Mesendoderm (in vitro differentiated cells): ENCODE data around the gene FGGY.
A peak's percentile ranks its signal among the peaks of the same experiment; 100 is the strongest.

Experiments used
- DNase-seq: peaks from one replicate; pipeline ENCODE4 v3.0.0; 2013
- H2AK5ac ChIP-seq: 2 replicates; pipeline ENCODE4 v1.6.1; 2013; ENCODE audit warnings: low read length, inconsistent platforms
- H2BK120ac ChIP-seq: 2 replicates; pipeline ENCODE4 v1.6.1; 2013; ENCODE audit warnings: low read depth, mild to moderate bottlenecking, low read length, moderate library complexity, mixed read lengths
- H2BK15ac ChIP-seq: replicated peaks from 2 replicates; pipeline ENCODE4 v1.6.1; 2013; ENCODE audit warnings: low read depth, mild to moderate bottlenecking, moderate library complexity
- H2BK5ac ChIP-seq: 2 replicates; pipeline ENCODE4 v1.6.1; 2013; ENCODE audit warnings: low read length, inconsistent platforms
- H3K18ac ChIP-seq: 2 replicates; pipeline ENCODE4 v1.6.1; 2013; ENCODE audit warnings: mild to moderate bottlenecking, low read length, mixed read lengths
- H3K23ac ChIP-seq: one replicate; pipeline ENCODE4 v1.6.1; 2013; ENCODE audit warnings: low read length
- H3K27ac ChIP-seq: 2 replicates; pipeline ENCODE4 v1.5.1; 2013; ENCODE audit warnings: low read depth, mild to moderate bottlenecking, inconsistent platforms, low read length, moderate library complexity
- H3K27me3 ChIP-seq: 2 replicates; pipeline ENCODE4 v1.6.1; 2013; ENCODE audit warnings: low read length, control low read depth, mild to moderate bottlenecking, inconsistent platforms; ENCODE audit not compliant: insufficient read depth, poor library complexity
- H3K36me3 ChIP-seq: 2 replicates; pipeline ENCODE4 v1.6.1; 2013; ENCODE audit warnings: low read length, inconsistent platforms; ENCODE audit not compliant: control insufficient read depth, insufficient read depth
- H3K4ac ChIP-seq: one replicate; pipeline ENCODE4 v1.6.1; 2013; ENCODE audit warnings: low read depth, mild to moderate bottlenecking, low read length, moderate library complexity
- H3K4me1 ChIP-seq: 2 replicates; pipeline ENCODE4 v1.6.1; 2013; ENCODE audit warnings: low read depth, low read length, inconsistent platforms; ENCODE audit not compliant: control insufficient read depth
- H3K4me2 ChIP-seq: 2 replicates; pipeline ENCODE4 v1.6.1; 2013; ENCODE audit warnings: low read length
- H3K4me3 ChIP-seq: 2 replicates; pipeline ENCODE4 v1.5.1; 2013; ENCODE audit warnings: mild to moderate bottlenecking, low read length
- H3K56ac ChIP-seq: one replicate; pipeline ENCODE4 v1.6.1; 2013; ENCODE audit warnings: low read length
- H3K79me1 ChIP-seq: 2 replicates; pipeline ENCODE4 v1.6.1; 2013; ENCODE audit warnings: low read length, inconsistent platforms
- H3K79me2 ChIP-seq: 2 replicates; pipeline ENCODE4 v1.6.1; 2013; ENCODE audit warnings: mild to moderate bottlenecking, low read length; ENCODE audit not compliant: control insufficient read depth, insufficient read depth
- H3K9ac ChIP-seq: 2 replicates; pipeline ENCODE4 v1.6.1; 2013; ENCODE audit warnings: low read length, inconsistent platforms
- H4K5ac ChIP-seq: one replicate; pipeline ENCODE4 v1.6.1; 2013; ENCODE audit warnings: low read length
- H4K8ac ChIP-seq: one replicate; pipeline ENCODE4 v1.6.1; 2013; ENCODE audit warnings: low read depth, mild to moderate bottlenecking, control low read depth, low read length, moderate library complexity
- WGBS: extraction: QIAGEN DNeasy Blood & Tissue Kit; methylation state at CpG from one replicate; pipeline ENCODE4 v1.1.7; 2013; ENCODE audit warnings: low lambda C conversion rate, missing lambda C conversion rate; ENCODE audit not compliant: insufficient coverage; ENCODE audit errors: extremely low coverage; 5-methylcytosine and 5-hydroxymethylcytosine counted together

The FGGY gene

DNA sequence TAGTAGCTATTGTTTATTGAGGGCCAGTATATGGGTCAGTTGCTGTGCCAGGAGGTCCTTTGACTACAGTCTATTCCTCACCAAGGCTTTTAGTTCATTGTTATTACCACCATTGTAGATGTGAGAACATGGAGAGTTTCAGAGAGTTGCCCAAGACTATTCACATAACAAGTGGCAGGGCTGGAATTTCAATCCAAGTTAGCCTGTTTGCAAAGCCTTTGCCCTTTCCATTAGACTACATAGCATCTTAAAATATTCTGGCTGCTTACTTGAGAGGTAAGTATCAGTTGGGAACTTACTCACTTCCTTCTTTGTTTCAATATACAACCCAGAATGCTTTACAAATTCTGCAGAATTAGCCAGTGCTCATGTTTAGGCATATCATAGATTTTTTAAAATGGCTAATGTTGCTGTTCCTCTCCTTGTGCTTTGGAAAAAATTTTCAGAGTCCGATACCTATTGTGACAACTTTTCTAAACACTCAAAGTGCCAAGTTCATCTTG is 141.2 kb downstream of the FGGY start:
- Histone ChIP-seq H2AK5ac (no peak overlapping the region), H4K5ac (no peak overlapping the region), H3K36me3 (no peaks in the 10 kb centered on the region), H3K27me3 (no peaks in the 10 kb centered on the region), H3K4ac (no peak overlapping the region), H3K27ac (no peak overlapping the region), H3K4me2 (no peak overlapping the region), H3K18ac (no peak overlapping the region), H3K79me1 (no peaks in the 10 kb centered on the region), H3K9ac (no peak overlapping the region), H3K4me1 (no peaks in the 10 kb centered on the region), H3K23ac (no peak overlapping the region), H3K4me3 (no peak overlapping the region), H2BK120ac (no peak overlapping the region), H4K8ac (no peak overlapping the region), H3K79me2 (no peaks in the 10 kb centered on the region), H2BK5ac (no peak overlapping the region), H2BK15ac (no peak overlapping the region), H3K56ac (no peak overlapping the region)
- WGBS = no CpG with 5 or more reads among the region's 1 CpG
- no peak for DNase-seq

GRCh38 chr1:59442492-59442891 is 145.6 kb downstream of the FGGY start:
- H2BK120ac ChIP-seq = no peak overlapping the region
- no peaks in the 10 kb centered on the region for H3K36me3 ChIP-seq
- no peaks in the 10 kb centered on the region for H3K27me3 ChIP-seq
- no peak overlapping the region for H3K4ac ChIP-seq
- H3K27ac ChIP-seq = no peak overlapping the region
- H3K79me2 ChIP-seq = no peaks in the 10 kb centered on the region
- H3K4me1 ChIP-seq = no peaks in the 10 kb centered on the region
- no peak overlapping the region for H4K5ac ChIP-seq
- H2BK15ac ChIP-seq = no peak overlapping the region
- no peak overlapping the region for H2AK5ac ChIP-seq
- no peak overlapping the region for H3K4me2 ChIP-seq
- H3K23ac ChIP-seq = no peak overlapping the region
- no peaks in the 10 kb centered on the region for H3K79me1 ChIP-seq
- no peak overlapping the region for H3K18ac ChIP-seq
- H3K56ac ChIP-seq = no peak overlapping the region
- H3K9ac ChIP-seq = no peak overlapping the region
- WGBS = no CpG with 5 or more reads among the region's 4 CpGs
- DNase-seq = no peak
- no peak overlapping the region for H4K8ac ChIP-seq
- H3K4me3 ChIP-seq = no peak overlapping the region
- H2BK5ac ChIP-seq = no peak overlapping the region

- no peak overlapping the region for H4K8ac ChIP-seq
- no peak overlapping the region for H3K23ac ChIP-seq
- H3K4me2 ChIP-seq = no peak overlapping the region
- H2AK5ac ChIP-seq = no peak overlapping the region
- H3K79me2 ChIP-seq = no peaks in the 10 kb centered on the region
- no peak overlapping the region for H3K27ac ChIP-seq
- no peak for DNase-seq
- H3K4me3 ChIP-seq = no peak overlapping the region
- H3K4me1 ChIP-seq = no peaks in the 10 kb centered on the region
- H3K9ac ChIP-seq = no peak overlapping the region
- no peaks in the 10 kb centered on the region for H3K79me1 ChIP-seq
- H3K56ac ChIP-seq = no peak overlapping the region
- no peak overlapping the region for H2BK120ac ChIP-seq
- H3K18ac ChIP-seq = no peak overlapping the region
- H2BK15ac ChIP-seq = no peak overlapping the region
- no peaks in the 10 kb centered on the region for H3K27me3 ChIP-seq
- no peak overlapping the region for H3K4ac ChIP-seq
- no peak overlapping the region for H2BK5ac ChIP-seq
- H4K5ac ChIP-seq = no peak overlapping the region
- no CpG with 5 or more reads among the region's 1 CpG for WGBS
- H3K36me3 ChIP-seq = no peaks in the 10 kb centered on the region
Observed at GRCh38 chr1:59443310-59443709, 146.4 kb downstream of the FGGY start.

- Histone ChIP-seq H3K36me3 (no peaks in the 10 kb centered on the region), H2BK15ac (no peak overlapping the region), H2AK5ac (no peak overlapping the region), H2BK5ac (no peak overlapping the region), H3K4me2 (no peak overlapping the region), H3K18ac (no peak overlapping the region), H3K9ac (no peak overlapping the region), H3K56ac (no peak overlapping the region), H3K4ac (no peak overlapping the region), H3K27ac (no peak overlapping the region), H3K23ac (no peak overlapping the region), H2BK120ac (no peak overlapping the region), H3K4me3 (no peak overlapping the region), H4K5ac (no peak overlapping the region), H3K79me2 (no peaks in the 10 kb centered on the region), H4K8ac (no peak overlapping the region), H3K79me1 (no peaks in the 10 kb centered on the region), H3K27me3 (no peaks in the 10 kb centered on the region), H3K4me1 (no peaks in the 10 kb centered on the region)
- no peak for DNase-seq
- no CpG with 5 or more reads among the region's 6 CpGs for WGBS
Observed at GRCh38 chr1:59444520-59444919, 147.6 kb downstream of the FGGY start.

DNA sequence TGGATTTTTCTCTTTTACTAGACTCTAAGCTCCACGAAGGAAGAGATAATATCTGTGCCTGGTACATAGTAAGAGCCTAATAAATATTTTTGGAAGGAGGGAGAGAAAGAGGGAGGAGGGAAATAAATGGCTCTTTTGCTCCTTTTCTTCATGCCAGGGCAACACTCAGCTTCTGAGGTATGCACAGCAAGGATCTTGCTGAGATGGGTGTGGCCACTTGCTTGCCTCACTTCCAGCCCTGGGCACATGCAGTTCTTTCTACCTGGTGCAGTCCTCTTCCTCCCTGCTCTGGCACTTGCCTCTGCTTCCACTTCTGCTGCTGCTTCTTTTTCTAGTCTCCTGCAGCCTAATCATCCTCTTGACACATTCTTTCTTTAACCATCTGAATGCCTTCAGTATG is 148.1 kb downstream of the FGGY start:
- H2BK15ac ChIP-seq = no peak overlapping the region
- H3K56ac ChIP-seq = no peak overlapping the region
- peak; percentile 12 for DNase-seq
- H3K27me3 ChIP-seq = no peaks in the 10 kb centered on the region
- H3K23ac ChIP-seq = no peak overlapping the region
- H2AK5ac ChIP-seq = no peak overlapping the region
- H4K5ac ChIP-seq = no peak overlapping the region
- no peak overlapping the region for H3K9ac ChIP-seq
- no peak overlapping the region for H3K4me2 ChIP-seq
- no peaks in the 10 kb centered on the region for H3K4me1 ChIP-seq
- no peak overlapping the region for H3K27ac ChIP-seq
- no peak overlapping the region for H3K4me3 ChIP-seq
- no peaks in the 10 kb centered on the region for H3K36me3 ChIP-seq
- no peaks in the 10 kb centered on the region for H3K79me1 ChIP-seq
- no peak overlapping the region for H4K8ac ChIP-seq
- no peak overlapping the region for H3K18ac ChIP-seq
- no CpG with 5 or more reads among the region's 1 CpG for WGBS
- no peak overlapping the region for H2BK5ac ChIP-seq
- no peaks in the 10 kb centered on the region for H3K79me2 ChIP-seq
- no peak overlapping the region for H2BK120ac ChIP-seq
- H3K4ac ChIP-seq = no peak overlapping the region

DNA sequence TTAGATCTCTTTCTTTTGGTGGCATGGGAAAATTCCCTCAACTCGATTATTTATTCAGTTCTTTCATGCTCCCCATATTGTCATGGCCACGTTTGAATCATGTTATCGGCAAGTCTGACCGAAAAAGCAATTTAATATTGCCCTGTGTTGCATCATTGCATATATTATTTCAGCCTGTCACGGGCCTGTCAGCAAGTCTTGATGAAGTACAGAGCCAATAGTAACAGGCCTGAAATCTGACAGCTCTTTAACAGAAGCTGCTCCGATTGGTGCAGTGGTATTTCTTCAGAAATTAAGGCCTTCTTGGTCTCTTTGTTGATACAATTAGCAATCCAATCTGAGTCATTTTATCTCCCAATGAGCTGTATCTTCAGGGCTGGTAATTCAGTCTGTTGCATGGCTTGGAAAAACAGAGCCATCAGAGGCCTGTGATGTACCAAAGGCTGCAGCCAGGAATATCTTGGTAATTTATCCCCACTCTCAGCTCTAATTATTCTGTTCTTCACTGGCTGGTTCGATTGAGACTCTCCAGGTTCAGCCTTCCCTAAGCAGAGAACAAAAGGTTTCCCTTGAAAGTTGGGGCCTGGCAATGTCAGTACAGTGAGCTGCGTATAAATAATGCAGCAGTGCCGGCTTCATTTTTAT is 149.5 kb downstream of the FGGY start:
- Histone ChIP-seq H3K79me1 (no peaks in the 10 kb centered on the region), H4K8ac (no peak overlapping the region), H3K23ac (no peak overlapping the region), H3K18ac (no peak overlapping the region), H3K4me1 (no peaks in the 10 kb centered on the region), H2BK15ac (no peak overlapping the region), H3K4me3 (no peak overlapping the region), H2BK5ac (no peak overlapping the region), H4K5ac (no peak overlapping the region), H3K27ac (no peak overlapping the region), H3K4ac (no peak overlapping the region), H3K4me2 (no peak overlapping the region), H3K9ac (no peak overlapping the region), H3K56ac (no peak overlapping the region), H3K79me2 (no peaks in the 10 kb centered on the region), H3K27me3 (no peaks in the 10 kb centered on the region), H2AK5ac (no peak overlapping the region), H2BK120ac (no peak overlapping the region), H3K36me3 (no peaks in the 10 kb centered on the region)
- WGBS = no CpG with 5 or more reads among the region's 9 CpGs
- peak; percentile 29 for DNase-seq
